ENCODE measurements around the gene IGF2BP3.

The IGF2BP3 gene

GRCh38 chr7:23291957-23292560, 178.2 kb downstream of the IGF2BP3 start:
- DNase-seq = no peak

GRCh38 chr7:23290993-23291392, 179.3 kb downstream of the IGF2BP3 start:
- no peak for DNase-seq

GRCh38 chr7:23287612-23288011, 182.7 kb downstream of the IGF2BP3 start:
- DNase-seq = peak; percentile 53

- DNase-seq = peak; percentile 10
Measured at GRCh38 chr7:23285657-23286646, 184.3 kb downstream of the IGF2BP3 start.

- no peak for DNase-seq
Measured at GRCh38 chr7:23284871-23285270, 185.4 kb downstream of the IGF2BP3 start.

GRCh38 chr7:23283086-23283485, 187.2 kb downstream of the IGF2BP3 start:
- no peak for DNase-seq

GRCh38 chr7:23279819-23280525, 190.3 kb downstream of the IGF2BP3 start:
- DNase-seq = no peak

GRCh38 chr7:23277359-23277989, 192.8 kb downstream of the IGF2BP3 start:
- peak; percentile 86 for DNase-seq

GRCh38 chr7:23276947-23277346, 193.3 kb downstream of the IGF2BP3 start:
- DNase-seq = no peak

GRCh38 chr7:23276376-23276775, 193.9 kb downstream of the IGF2BP3 start:
- DNase-seq = peak; percentile 83

GRCh38 chr7:23275912-23276311, 194.4 kb downstream of the IGF2BP3 start:
- DNase-seq = no peak

GRCh38 chr7:23273141-23273599, 197.1 kb downstream of the IGF2BP3 start:
- peak; percentile 51 for DNase-seq

GRCh38 chr7:23272275-23272674, 198.0 kb downstream of the IGF2BP3 start:
- DNase-seq = no peak

GRCh38 chr7:23268746-23269145, 201.5 kb downstream of the IGF2BP3 start:
- DNase-seq = no peak

- no peak for DNase-seq
Measured at GRCh38 chr7:23268167-23268566, 202.1 kb downstream of the IGF2BP3 start.

GRCh38 chr7:23267357-23267756, 202.9 kb downstream of the IGF2BP3 start:
- no peak for DNase-seq

GRCh38 chr7:23266918-23267317, 203.4 kb downstream of the IGF2BP3 start:
- no peak for DNase-seq

GRCh38 chr7:23264916-23265458, 205.3 kb downstream of the IGF2BP3 start:
- no peak for DNase-seq

- peak; percentile 46 for DNase-seq
Measured at GRCh38 chr7:23261843-23262452, 208.3 kb downstream of the IGF2BP3 start.

GRCh38 chr7:23260371-23260770, 209.9 kb downstream of the IGF2BP3 start:
- DNase-seq = no peak

Measured in MV-4-11 (cell line).